ENCODE measurements around the gene LAMP2.
"Not testable (repeated sequence)": the region's sequence is repeated elsewhere in the genome, so short reads cannot be mapped to it uniquely, and the experiment has no call there.

Gene LAMP2

DNA sequence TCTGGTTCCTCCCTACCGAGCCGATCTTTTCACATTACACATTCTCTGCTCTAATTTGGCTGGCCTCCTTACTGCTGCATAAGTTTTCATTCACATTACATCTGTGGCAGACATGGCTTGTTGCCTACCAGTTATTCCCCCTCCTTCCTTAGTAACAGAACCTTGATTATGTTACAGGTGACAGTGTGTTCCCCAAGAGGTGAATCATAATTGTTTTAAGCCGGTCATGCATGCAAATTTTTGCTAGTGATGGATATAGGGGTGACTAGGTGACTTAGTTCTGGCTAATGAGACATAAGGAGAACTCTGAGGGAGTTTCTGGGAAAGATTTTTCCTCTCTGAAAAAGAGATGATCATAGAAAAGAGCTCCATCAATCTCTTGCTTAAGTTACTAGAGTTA is 8.4 kb upstream of the LAMP2 start:
- Histone ChIP-seq H3K36me3 (ENCODE audit: control insufficient read depth in 1 of 2, insufficient read depth in 2 of 2, low read length in 2 of 2) (no peaks in the 10 kb centered on the region), H3K27me3 (ENCODE audit: low read depth, low read length) (no peaks in the 10 kb centered on the region), H3K9me3 (ENCODE audit: control insufficient read depth in 1 of 2, low read length in 2 of 2) (no peaks in the 10 kb centered on the region), H3K27ac (ENCODE audit: low read length) (no peak overlapping the region), H3K4me1 (ENCODE audit: control insufficient read depth in 1 of 2, insufficient read depth in 2 of 2, low read length in 2 of 2) (no peaks in the 10 kb centered on the region), H3K4me3 (ENCODE audit: low read depth in 1 of 2, low read length in 2 of 2) (no peak overlapping the region)

DNA sequence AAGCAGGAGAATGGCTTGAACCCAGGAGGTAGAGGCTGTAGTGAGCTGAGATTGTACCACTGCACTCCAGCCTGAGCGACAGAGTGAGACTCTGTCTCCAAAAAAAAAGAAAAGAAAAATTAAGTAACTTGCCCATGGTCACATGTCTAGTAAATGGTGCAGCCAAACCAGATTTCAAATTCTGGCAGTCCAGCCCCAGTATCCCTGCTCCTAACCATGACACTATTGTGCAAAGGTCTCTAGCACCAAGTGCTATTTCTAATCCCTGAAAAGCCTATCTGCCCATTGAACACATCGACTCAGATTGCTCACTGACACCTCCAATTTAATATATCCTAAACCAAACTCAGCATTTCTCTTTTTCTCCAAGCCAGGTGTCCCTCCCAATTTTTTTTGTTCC is 7.6 kb upstream of the LAMP2 start:
- H3K4me1 ChIP-seq (ENCODE audit: control insufficient read depth in 1 of 2, insufficient read depth in 2 of 2, low read length in 2 of 2): no peaks in the 10 kb centered on the region
- H3K36me3 ChIP-seq (ENCODE audit: control insufficient read depth in 1 of 2, insufficient read depth in 2 of 2, low read length in 2 of 2): no peaks in the 10 kb centered on the region
- H3K27ac ChIP-seq (ENCODE audit: low read length): no peak overlapping the region
- no peaks in the 10 kb centered on the region for H3K9me3 ChIP-seq (ENCODE audit: control insufficient read depth in 1 of 2, low read length in 2 of 2)
- H3K27me3 ChIP-seq (ENCODE audit: low read depth, low read length): no peaks in the 10 kb centered on the region
- no peak overlapping the region for H3K4me3 ChIP-seq (ENCODE audit: low read depth in 1 of 2, low read length in 2 of 2)

DNA sequence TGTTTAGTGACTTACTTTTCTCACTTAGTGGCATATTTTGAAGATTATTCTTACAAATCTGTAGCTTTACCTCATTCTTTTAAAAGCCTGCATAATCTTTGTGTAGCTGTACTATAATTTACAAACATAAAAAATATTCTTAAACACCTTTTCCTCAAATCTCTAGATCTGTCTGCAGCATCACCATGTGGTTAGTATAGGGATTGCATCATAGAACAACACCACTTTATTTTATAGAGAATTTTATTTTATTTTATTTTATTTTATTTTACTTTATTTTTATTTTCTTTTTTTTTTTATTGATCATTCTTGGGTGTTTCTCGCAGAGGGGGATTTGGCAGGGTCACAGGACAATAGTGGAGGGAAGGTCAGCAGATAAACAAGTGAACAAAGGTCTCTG is 6.4 kb upstream of the LAMP2 start:
- H3K36me3 ChIP-seq (ENCODE audit: control insufficient read depth in 1 of 2, insufficient read depth in 2 of 2, low read length in 2 of 2); H3K4me3 ChIP-seq (ENCODE audit: low read depth in 1 of 2, low read length in 2 of 2); H3K4me1 ChIP-seq (ENCODE audit: control insufficient read depth in 1 of 2, insufficient read depth in 2 of 2, low read length in 2 of 2); H3K9me3 ChIP-seq (ENCODE audit: control insufficient read depth in 1 of 2, low read length in 2 of 2); H3K27ac ChIP-seq (ENCODE audit: low read length); H3K27me3 ChIP-seq (ENCODE audit: low read depth, low read length): not testable (repeated sequence)

DNA sequence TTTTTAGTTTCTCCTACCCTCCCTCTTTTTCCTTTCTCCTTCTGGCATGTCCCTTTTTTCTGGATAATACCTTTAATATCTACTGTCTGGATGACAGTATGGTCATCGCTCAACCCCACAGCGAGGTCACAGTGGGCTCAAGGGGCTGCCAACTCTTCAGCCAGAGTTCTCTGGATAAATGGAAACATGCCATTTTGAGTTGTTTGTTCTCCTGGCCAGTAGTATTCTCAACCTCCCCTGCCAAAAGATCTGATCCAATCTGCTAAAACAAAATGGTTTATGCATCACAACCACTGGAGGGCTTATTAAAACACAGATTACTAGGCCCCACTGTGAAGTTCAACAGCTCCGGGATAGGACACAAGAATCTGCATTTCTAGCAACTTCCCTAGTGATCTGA is 5.0 kb upstream of the LAMP2 start:
- Histone ChIP-seq H3K27ac (ENCODE audit: low read length) (no peak overlapping the region), H3K36me3 (ENCODE audit: control insufficient read depth in 1 of 2, insufficient read depth in 2 of 2, low read length in 2 of 2) (no peaks in the 10 kb centered on the region), H3K4me3 (ENCODE audit: low read depth in 1 of 2, low read length in 2 of 2) (no peak overlapping the region)

DNA sequence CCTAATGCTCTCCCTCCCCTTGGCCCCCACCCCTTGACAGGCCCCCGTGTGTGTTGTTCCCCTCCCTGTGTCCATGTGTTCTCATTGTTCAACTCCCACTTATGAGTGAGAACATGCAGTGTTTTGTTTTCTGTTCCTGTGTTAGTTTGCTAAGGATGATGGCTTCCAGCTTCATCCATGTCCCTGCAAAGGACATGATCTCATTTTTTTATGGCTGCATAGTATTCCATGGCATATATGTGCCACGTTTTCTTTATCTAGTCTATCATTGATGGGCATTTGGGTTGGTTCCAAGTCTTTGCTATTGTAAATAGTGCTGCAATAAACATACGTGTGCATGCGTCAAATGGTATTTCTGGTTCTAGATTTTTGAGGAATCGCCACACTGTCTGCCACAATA is 561 bp upstream of the LAMP2 start:
- H3K9me3 ChIP-seq (ENCODE audit: control insufficient read depth in 1 of 2, low read length in 2 of 2); H3K27me3 ChIP-seq (ENCODE audit: low read depth, low read length); H3K27ac ChIP-seq (ENCODE audit: low read length); H3K4me1 ChIP-seq (ENCODE audit: control insufficient read depth in 1 of 2, insufficient read depth in 2 of 2, low read length in 2 of 2); H3K36me3 ChIP-seq (ENCODE audit: control insufficient read depth in 1 of 2, insufficient read depth in 2 of 2, low read length in 2 of 2); H3K4me3 ChIP-seq (ENCODE audit: low read depth in 1 of 2, low read length in 2 of 2): not testable (repeated sequence)

More for the DNA sequence above, 5.0 kb upstream of the LAMP2 start:
- no peaks in the 10 kb centered on the region for H3K27me3 ChIP-seq (ENCODE audit: low read depth, low read length)
- H3K9me3 ChIP-seq (ENCODE audit: control insufficient read depth in 1 of 2, low read length in 2 of 2): no peaks in the 10 kb centered on the region
- no peaks in the 10 kb centered on the region for H3K4me1 ChIP-seq (ENCODE audit: control insufficient read depth in 1 of 2, insufficient read depth in 2 of 2, low read length in 2 of 2)

DNA sequence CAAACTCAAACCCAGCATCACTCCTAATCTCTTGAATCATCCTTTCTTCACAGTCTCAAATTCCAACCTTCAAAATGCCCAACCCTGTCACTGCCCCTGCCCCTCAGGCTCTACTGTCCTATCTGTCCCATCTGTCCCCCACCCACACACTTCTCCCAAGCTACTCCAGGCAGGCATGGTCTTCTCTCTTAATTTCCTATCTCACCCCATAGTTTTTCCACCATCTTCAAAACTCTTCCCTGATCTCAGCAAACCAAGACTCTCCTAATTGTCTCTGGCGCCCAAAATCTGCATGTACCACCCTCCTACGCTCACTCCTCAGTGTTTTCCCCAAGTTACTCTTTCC is 644 bp downstream of the LAMP2 start:
- Histone ChIP-seq H3K9me3 (ENCODE audit: control insufficient read depth in 1 of 2, low read length in 2 of 2) (no peaks in the 10 kb centered on the region), H3K27me3 (ENCODE audit: low read depth, low read length) (no peaks in the 10 kb centered on the region), H3K4me3 (ENCODE audit: low read depth in 1 of 2, low read length in 2 of 2) (peak overlapping the region; percentile 68 to 75), H3K36me3 (ENCODE audit: control insufficient read depth in 1 of 2, insufficient read depth in 2 of 2, low read length in 2 of 2) (peaks cover 0 to 4% of the 10 kb centered on the region in 2 donors), H3K4me1 (ENCODE audit: control insufficient read depth in 1 of 2, insufficient read depth in 2 of 2, low read length in 2 of 2) (peaks cover 2 to 6% of the 10 kb centered on the region in 2 donors), H3K27ac (ENCODE audit: low read length) (peak overlapping the region; percentile 67)

DNA sequence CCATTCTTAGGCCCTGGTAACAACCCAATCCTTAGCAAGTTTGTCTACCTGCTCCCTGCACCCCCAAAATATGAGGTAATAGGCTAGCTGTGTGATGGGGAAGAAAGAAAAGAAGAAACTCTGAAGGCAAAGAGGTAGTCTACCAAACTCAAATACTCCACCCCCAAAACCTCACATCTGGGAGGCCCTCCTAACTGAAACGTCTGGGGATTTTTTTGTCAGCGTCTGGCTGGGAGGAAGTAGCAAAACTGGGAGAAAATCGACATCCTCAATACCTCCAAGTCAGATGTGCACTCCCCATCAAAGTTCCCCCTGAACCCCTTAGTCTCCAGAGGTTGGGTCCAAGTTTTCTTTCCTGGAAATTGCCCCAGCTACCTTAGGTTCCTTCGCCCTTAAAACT is 1.0 kb downstream of the LAMP2 start:
- no peaks in the 10 kb centered on the region for H3K27me3 ChIP-seq (ENCODE audit: low read depth, low read length)
- peak overlapping the region; percentile 67 for H3K27ac ChIP-seq (ENCODE audit: low read length)
- peaks cover 3 to 6% of the 10 kb centered on the region in 2 donors for H3K4me1 ChIP-seq (ENCODE audit: control insufficient read depth in 1 of 2, insufficient read depth in 2 of 2, low read length in 2 of 2)

DNA sequence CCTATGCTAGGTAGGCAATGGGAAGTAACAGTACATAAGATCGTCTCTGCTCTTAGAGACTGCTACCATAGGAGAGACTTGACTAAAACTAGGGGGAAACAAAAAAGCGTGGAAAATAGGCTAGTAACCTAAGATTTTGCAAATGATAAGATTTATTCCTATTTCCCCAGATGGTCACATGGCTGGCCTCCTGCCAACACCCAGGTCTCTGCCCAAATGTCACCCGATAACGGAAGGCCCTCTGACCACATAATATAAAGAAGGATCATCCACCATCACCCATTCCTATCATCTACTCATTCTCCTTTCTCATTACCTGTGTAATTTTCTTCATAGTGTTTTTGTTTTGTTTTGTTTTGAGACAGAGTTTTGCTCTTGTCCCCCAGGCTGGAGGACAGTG is 4.7 kb downstream of the LAMP2 start:
- Histone ChIP-seq H3K4me3 (ENCODE audit: low read depth in 1 of 2, low read length in 2 of 2) (no peak overlapping the region), H3K9me3 (ENCODE audit: control insufficient read depth in 1 of 2, low read length in 2 of 2) (no peaks in the 10 kb centered on the region), H3K27ac (ENCODE audit: low read length) (no peak overlapping the region), H3K27me3 (ENCODE audit: low read depth, low read length) (no peaks in the 10 kb centered on the region), H3K4me1 (ENCODE audit: control insufficient read depth in 1 of 2, insufficient read depth in 2 of 2, low read length in 2 of 2) (peaks cover 3 to 13% of the 10 kb centered on the region in 2 donors), H3K36me3 (ENCODE audit: control insufficient read depth in 1 of 2, insufficient read depth in 2 of 2, low read length in 2 of 2) (peaks cover 0 to 4% of the 10 kb centered on the region in 2 donors)

More for the DNA sequence above, 1.0 kb downstream of the LAMP2 start:
- peaks cover 0 to 4% of the 10 kb centered on the region in 2 donors for H3K36me3 ChIP-seq (ENCODE audit: control insufficient read depth in 1 of 2, insufficient read depth in 2 of 2, low read length in 2 of 2)
- peak overlapping the region; percentile 68 to 75 for H3K4me3 ChIP-seq (ENCODE audit: low read depth in 1 of 2, low read length in 2 of 2)
- H3K9me3 ChIP-seq (ENCODE audit: control insufficient read depth in 1 of 2, low read length in 2 of 2): no peaks in the 10 kb centered on the region

DNA sequence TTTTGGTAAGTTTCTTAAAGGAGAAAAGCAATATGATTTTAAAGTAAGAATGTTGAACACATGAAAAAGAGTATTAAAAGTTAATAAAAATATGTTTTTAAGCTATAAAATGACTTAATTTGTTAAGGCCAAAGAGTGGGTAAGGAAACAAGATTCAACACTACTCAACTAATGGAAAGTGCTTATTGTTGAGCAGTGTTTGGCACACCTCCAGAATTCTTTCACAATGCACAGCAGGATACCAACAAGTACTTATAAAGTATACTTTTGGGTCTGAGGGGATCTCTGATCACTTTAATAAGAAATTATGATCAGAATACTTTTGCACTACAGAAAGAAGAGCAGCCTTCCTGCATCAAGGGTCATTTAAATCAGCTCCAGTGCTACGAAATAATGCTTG is 5.9 kb downstream of the LAMP2 start:
- H3K27me3 ChIP-seq (ENCODE audit: low read depth, low read length): no peaks in the 10 kb centered on the region
- H3K9me3 ChIP-seq (ENCODE audit: control insufficient read depth in 1 of 2, low read length in 2 of 2): no peaks in the 10 kb centered on the region
- no peak overlapping the region for H3K4me3 ChIP-seq (ENCODE audit: low read depth in 1 of 2, low read length in 2 of 2)
- no peaks in the 10 kb centered on the region for H3K36me3 ChIP-seq (ENCODE audit: control insufficient read depth in 1 of 2, insufficient read depth in 2 of 2, low read length in 2 of 2)
- H3K27ac ChIP-seq (ENCODE audit: low read length): no peak overlapping the region
- H3K4me1 ChIP-seq (ENCODE audit: control insufficient read depth in 1 of 2, insufficient read depth in 2 of 2, low read length in 2 of 2): peaks cover 3 to 17% of the 10 kb centered on the region in 2 donors

DNA sequence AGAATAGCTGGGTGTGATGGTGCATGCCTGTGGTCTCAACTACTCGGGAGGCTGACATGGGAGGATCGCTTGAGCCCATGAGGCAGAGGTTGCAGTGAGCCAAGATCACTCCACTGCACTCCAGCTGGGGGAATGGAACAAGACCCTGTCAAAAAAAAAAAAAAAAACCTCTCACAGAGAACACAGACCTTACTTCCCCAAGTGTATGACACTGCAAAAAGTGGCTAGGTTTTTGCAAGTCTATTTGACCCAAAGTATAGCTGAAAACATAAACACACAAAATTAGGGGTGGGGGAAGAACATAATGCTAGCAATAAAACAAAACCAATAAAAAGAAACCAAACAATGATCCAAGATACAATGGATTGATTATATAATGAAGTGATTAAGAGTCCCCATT is 6.7 kb downstream of the LAMP2 start:
- H3K27me3 ChIP-seq (ENCODE audit: low read depth, low read length): no peaks in the 10 kb centered on the region
- H3K4me1 ChIP-seq (ENCODE audit: control insufficient read depth in 1 of 2, insufficient read depth in 2 of 2, low read length in 2 of 2): peaks cover 3 to 22% of the 10 kb centered on the region in 2 donors
- H3K36me3 ChIP-seq (ENCODE audit: control insufficient read depth in 1 of 2, insufficient read depth in 2 of 2, low read length in 2 of 2): no peaks in the 10 kb centered on the region
- no peak overlapping the region for H3K4me3 ChIP-seq (ENCODE audit: low read depth in 1 of 2, low read length in 2 of 2)
- no peaks in the 10 kb centered on the region for H3K9me3 ChIP-seq (ENCODE audit: control insufficient read depth in 1 of 2, low read length in 2 of 2)
- no peak overlapping the region for H3K27ac ChIP-seq (ENCODE audit: low read length)

DNA sequence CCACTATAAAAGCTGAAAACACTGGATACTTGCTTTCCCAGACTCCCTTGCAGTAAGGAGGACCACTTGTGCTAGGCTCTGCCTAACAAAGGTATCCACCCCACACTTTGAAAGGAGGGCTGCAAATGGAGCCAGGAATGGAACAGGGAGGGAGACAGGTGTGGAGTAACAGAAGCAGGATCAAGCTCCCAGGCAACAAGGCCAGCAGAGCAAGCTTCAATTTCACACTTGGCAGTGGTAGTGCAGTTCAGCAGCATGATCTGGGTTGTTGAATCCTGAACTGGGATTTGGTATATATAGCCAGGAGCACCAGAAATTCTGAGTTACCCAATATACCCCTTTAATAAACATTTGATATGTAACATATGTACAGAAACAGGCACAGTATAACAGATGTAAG is 9.8 kb downstream of the LAMP2 start:
- no peaks in the 10 kb centered on the region for H3K36me3 ChIP-seq (ENCODE audit: control insufficient read depth in 1 of 2, insufficient read depth in 2 of 2, low read length in 2 of 2)
- H3K9me3 ChIP-seq (ENCODE audit: control insufficient read depth in 1 of 2, low read length in 2 of 2): no peaks in the 10 kb centered on the region
- no peak overlapping the region for H3K4me3 ChIP-seq (ENCODE audit: low read depth in 1 of 2, low read length in 2 of 2)
- H3K27ac ChIP-seq (ENCODE audit: low read length): no peak overlapping the region
- peaks cover 3 to 20% of the 10 kb centered on the region in 2 donors for H3K4me1 ChIP-seq (ENCODE audit: control insufficient read depth in 1 of 2, insufficient read depth in 2 of 2, low read length in 2 of 2)
- no peaks in the 10 kb centered on the region for H3K27me3 ChIP-seq (ENCODE audit: low read depth, low read length)

DNA sequence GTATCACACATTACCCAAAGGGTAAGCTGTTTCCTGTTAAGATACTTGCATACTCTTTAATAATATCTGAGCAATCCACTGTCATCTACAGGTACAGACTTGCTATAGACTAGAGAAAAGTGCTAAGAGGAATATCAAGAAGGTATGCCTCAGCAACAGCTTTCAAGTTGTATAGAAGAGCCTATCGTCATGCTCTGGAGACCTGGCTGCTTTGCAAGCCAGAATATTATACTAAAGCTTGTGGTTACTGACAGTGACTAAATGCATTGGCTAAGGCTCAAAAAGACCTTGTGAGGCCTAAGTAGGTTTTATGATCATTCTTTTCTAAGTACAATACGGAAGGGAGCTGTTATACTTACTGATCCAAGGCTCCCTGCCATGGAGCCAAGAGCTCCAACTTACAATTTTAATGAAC is 11.3 kb downstream of the LAMP2 start:
- no peaks in the 10 kb centered on the region for H3K9me3 ChIP-seq (ENCODE audit: control insufficient read depth in 1 of 2, low read length in 2 of 2)
- H3K4me3 ChIP-seq (ENCODE audit: low read depth in 1 of 2, low read length in 2 of 2): no peak overlapping the region
- H3K27ac ChIP-seq (ENCODE audit: low read length): no peak overlapping the region
- peaks cover 0 to 20% of the 10 kb centered on the region in 2 donors for H3K4me1 ChIP-seq (ENCODE audit: control insufficient read depth in 1 of 2, insufficient read depth in 2 of 2, low read length in 2 of 2)
- H3K27me3 ChIP-seq (ENCODE audit: low read depth, low read length): no peaks in the 10 kb centered on the region
- H3K36me3 ChIP-seq (ENCODE audit: control insufficient read depth in 1 of 2, insufficient read depth in 2 of 2, low read length in 2 of 2): no peaks in the 10 kb centered on the region
